Neural cell (in vitro differentiated cells): ENCODE measurements around the gene RDH11. TPM values are rescaled to one million over a fixed set of nuclear protein-coding genes. Genes with fewer than 3 reads are reported as not detected.

Source experiments
- H2AFZ ChIP-seq: fragments of 200-600, 300-800 bp; sonication (generic), shearing (Covaris generic); 2 replicates; pipeline ENCODE4 v1.6.0; 2014; ENCODE audit warnings: low read depth, mild to moderate bottlenecking, antibody characterized with exemption, low read length, moderate library complexity
- H3F3A ChIP-seq: fragments of 200-600 bp; shearing (Covaris generic); 2 replicates; pipeline ENCODE4 v1.6.1; 2016; ENCODE audit warnings: mild to moderate bottlenecking, moderate library complexity, mixed read lengths, antibody characterized with exemption, low read length; ENCODE audit not compliant: insufficient read depth, poor library complexity, severe bottlenecking
- H3K27ac ChIP-seq: fragments of 200-600, 300-800 bp; sonication (generic), shearing (Covaris generic); 2 replicates; pipeline ENCODE4 v1.5.1; 2014; ENCODE audit warnings: mild to moderate bottlenecking, low read length, moderate library complexity
- H3K27me3 ChIP-seq: fragments of 300-800, 200-600 bp; sonication (generic), shearing (Covaris generic); 2 replicates; pipeline ENCODE4 v1.6.0; 2014; ENCODE audit warnings: mild to moderate bottlenecking, low read depth, low read length, moderate library complexity; ENCODE audit not compliant: insufficient read depth
- H3K36me3 ChIP-seq: fragments of 300-800, 200-600 bp; sonication (generic), shearing (Covaris generic); 2 replicates; pipeline ENCODE4 v1.5.1; 2014; ENCODE audit warnings: mild to moderate bottlenecking, antibody characterized with exemption, low read length, moderate library complexity; ENCODE audit not compliant: insufficient read depth
- H3K4me2 ChIP-seq: fragments of 300-800, 200-600 bp; sonication (generic), shearing (Covaris generic); 2 replicates; pipeline ENCODE4 v1.6.0; 2014; ENCODE audit warnings: mild to moderate bottlenecking, low read length
- H3K4me3 ChIP-seq: fragments of 300-800, 200-600 bp; sonication (generic), shearing (Covaris generic); 2 replicates; pipeline ENCODE4 v1.5.1; 2014; ENCODE audit warnings: mild to moderate bottlenecking, low read length, moderate library complexity
- H3K79me2 ChIP-seq: fragments of 200-600 bp; shearing (Covaris generic); replicated peaks from 2 replicates; pipeline ENCODE4 v1.6.0; 2014; ENCODE audit warnings: mild to moderate bottlenecking, low read length, moderate library complexity; ENCODE audit not compliant: insufficient read depth
- H3K9ac ChIP-seq: fragments of 300-800, 200-600 bp; sonication (generic), shearing (Covaris generic); 2 replicates; pipeline ENCODE4 v1.6.1; 2016; ENCODE audit warnings: mild to moderate bottlenecking, low read length, mixed read lengths
- H3K9me2 ChIP-seq: fragments of 200-600 bp; shearing (Covaris generic); 2 replicates; pipeline ENCODE4 v1.6.1; 2016; ENCODE audit warnings: mild to moderate bottlenecking, low read length, mixed read lengths; ENCODE audit not compliant: insufficient read depth
- H3K9me3 ChIP-seq: fragments of 200-600, 300-800 bp; sonication (generic), shearing (Covaris generic); 2 replicates; pipeline ENCODE4 v1.6.1; 2016; ENCODE audit warnings: mild to moderate bottlenecking, mixed run types, low read length, moderate library complexity, mixed read lengths
- H4K20me1 ChIP-seq: fragments of 200-600 bp; shearing (Covaris generic); 2 replicates; pipeline ENCODE4 v1.6.1; 2016; ENCODE audit warnings: mild to moderate bottlenecking, mixed run types; ENCODE audit not compliant: insufficient read depth
- CTCF ChIP-seq: fragments of 450-650 bp; IDR thresholded peaks from 2 replicates; pipeline ENCODE4 v1.5.1; 2014; ENCODE audit warnings: antibody characterized with exemption, mild to moderate bottlenecking, moderate library complexity; ENCODE audit not compliant: poor library complexity, severe bottlenecking
- EP300 ChIP-seq: fragments of 450-650 bp; conservative IDR thresholded peaks from 2 replicates; pipeline ENCODE4 v1.6.1; 2014; ENCODE audit warnings: antibody characterized with exemption, mild to moderate bottlenecking, moderate library complexity; ENCODE audit not compliant: poor library complexity, severe bottlenecking
- EZH2 ChIP-seq: fragments of 200-600, 300-800 bp; shearing (Covaris generic), sonication (generic); IDR thresholded peaks from 2 replicates; pipeline ENCODE4 v1.6.1; 2014; ENCODE audit warnings: antibody characterized with exemption, low read length, borderline replicate concordance, mild to moderate bottlenecking; ENCODE audit not compliant: insufficient read depth, poor library complexity, severe bottlenecking
- MXI1 ChIP-seq: fragments of 450-650 bp; conservative IDR thresholded peaks from 2 replicates; pipeline ENCODE4 v1.6.1; 2014; ENCODE audit warnings: antibody characterized with exemption, mild to moderate bottlenecking; ENCODE audit not compliant: poor library complexity, severe bottlenecking
- POLR2AphosphoS5 ChIP-seq: IDR thresholded peaks from 2 replicates; pipeline ENCODE4 v1.6.1; 2012
- RAD21 ChIP-seq: fragments of 450-650 bp; conservative IDR thresholded peaks from 2 replicates; pipeline ENCODE4 v1.6.1; 2014; ENCODE audit warnings: antibody characterized with exemption, mild to moderate bottlenecking, moderate library complexity
- REST ChIP-seq: IDR thresholded peaks from 2 replicates; pipeline ENCODE4 v1.6.1; 2012; ENCODE audit warnings: borderline replicate concordance
- SMC3 ChIP-seq: fragments of 450-650 bp; conservative IDR thresholded peaks from 2 replicates; pipeline ENCODE4 v1.6.1; 2014; ENCODE audit warnings: antibody characterized with exemption, mild to moderate bottlenecking, moderate library complexity; ENCODE audit not compliant: poor library complexity
- TAF1 ChIP-seq: IDR thresholded peaks from 2 replicates; pipeline ENCODE4 v1.6.1; 2012; ENCODE audit warnings: low read depth
- polyA plus RNA-seq: library from polyadenylated mRNA; depleted of rRNA; stranded (reverse); fragments of >200 nt; gene quantifications from 2 replicates; pipeline ENCODE4 v1.2.3, GENCODE V29; 2014

Gene RDH11
- polyA plus RNA-seq, 1 donor from 2014 or later = 190 TPM

- Histone ChIP-seq H3K27me3 (no peaks in the 10 kb centered on the region), H3K79me2 (peaks cover 12% of the 10 kb centered on the region), H3K4me2 (no peak overlapping the region), H2AFZ (no peak overlapping the region), H4K20me1 (no peaks in the 10 kb centered on the region), H3K36me3 (peaks cover 14% of the 10 kb centered on the region), H3K4me3 (no peak overlapping the region), H3F3A (no peaks in the 10 kb centered on the region), H3K9ac (no peak overlapping the region), H3K9me3 (no peaks in the 10 kb centered on the region), H3K27ac (no peak overlapping the region), H3K9me2 (no peaks in the 10 kb centered on the region)
- TF ChIP-seq REST = no peak
- TF ChIP-seq EP300 = no peak
- no peak for TF ChIP-seq POLR2AphosphoS5
- no peak for TF ChIP-seq MXI1
- no peak for TF ChIP-seq EZH2
- TF ChIP-seq CTCF = no peak
- TF ChIP-seq SMC3 = no peak
- TF ChIP-seq TAF1 = no peak
- no peak for TF ChIP-seq RAD21
Observed at GRCh38 chr14:67680121-67680602, 15.4 kb downstream of the RDH11 start.

- peaks cover 12% of the 10 kb centered on the region for H3K79me2 ChIP-seq
- no peak overlapping the region for H2AFZ ChIP-seq
- no peak overlapping the region for H3K9ac ChIP-seq
- H3K9me2 ChIP-seq = no peaks in the 10 kb centered on the region
- no peak overlapping the region for H3K4me2 ChIP-seq
- no peaks in the 10 kb centered on the region for H3F3A ChIP-seq
- TF ChIP-seq RAD21 (no peak), POLR2AphosphoS5 (no peak), CTCF (no peak), TAF1 (no peak), EP300 (no peak), SMC3 (no peak), REST (no peak)
- H3K36me3 ChIP-seq = peaks cover 14% of the 10 kb centered on the region
- H3K4me3 ChIP-seq = no peak overlapping the region
- no peaks in the 10 kb centered on the region for H3K9me3 ChIP-seq
- H3K27ac ChIP-seq = no peak overlapping the region
- no peaks in the 10 kb centered on the region for H3K27me3 ChIP-seq
- no peaks in the 10 kb centered on the region for H4K20me1 ChIP-seq
Observed at GRCh38 chr14:67679006-67679405, 16.6 kb downstream of the RDH11 start.
